Measurements from ENCODE around the gene HSD17B11. TPM values are rescaled to one million over a fixed set of nuclear protein-coding genes. Genes with fewer than 3 reads are reported as not detected.
A peak's percentile ranks its signal among the peaks of the same experiment; 100 is the strongest.
"Not testable (repeated sequence)": the region's sequence is repeated elsewhere in the genome, so short reads cannot be mapped to it uniquely, and the experiment has no call there.

HSD17B11 gene
- total and polyA plus RNA-seq, 10 donors = 27.0 to 121 (median 54.0) TPM

- no peaks in the 10 kb centered on the region for H3K27me3 ChIP-seq (replicated peaks in 1 of 7)
- H3K27ac ChIP-seq = no peak overlapping the region
- DNase-seq = no peak
- no peaks in the 10 kb centered on the region for H3K36me3 ChIP-seq
- peaks cover 0 to 4% (median 0%) of the 10 kb centered on the region in 8 donors for H3K9me3 ChIP-seq
- intact Hi-C loops (cut with DNase I; ENCODE audit: low total_unique reads) = no loop called here
- WGBS, 5 donors = 87 to 98% (median 92%) methylated on average over 2 of the region's 2 CpGs
- TF ChIP-seq POLR2AphosphoS5 (IDR thresholded peaks at IDR 0.05) = no peak
- TF ChIP-seq POLR2A (IDR thresholded peaks at IDR 0.05) = no peak
- TF ChIP-seq CTCF (IDR thresholded peaks at IDR 0.05 in 8 of 11, conservative IDR thresholded peaks at IDR 0.05 in 3 of 11) = no peak
- H3K4me3 ChIP-seq = no peak overlapping the region
- H3K4me1 ChIP-seq = peaks cover 0 to 22% (median 5%) of the 10 kb centered on the region in 6 donors
Observed at GRCh38 chr4:87410679-87411078, 19.7 kb upstream of the HSD17B11 start.

GRCh38 chr4:87410157-87410556 lies 19.2 kb upstream of the HSD17B11 start:
- DNase-seq = no peak
- WGBS, 5 donors = 79 to 87% (median 83%) methylated on average over 2 of the region's 2 CpGs
- TF ChIP-seq POLR2AphosphoS5 (IDR thresholded peaks at IDR 0.05) (no peak), CTCF (IDR thresholded peaks at IDR 0.05 in 8 of 11, conservative IDR thresholded peaks at IDR 0.05 in 3 of 11) (no peak), POLR2A (IDR thresholded peaks at IDR 0.05) (no peak)
- H3K27me3 ChIP-seq (replicated peaks in 1 of 7) = no peaks in the 10 kb centered on the region
- H3K4me3 ChIP-seq = no peak overlapping the region
- peaks cover 0 to 22% (median 5%) of the 10 kb centered on the region in 6 donors for H3K4me1 ChIP-seq
- H3K27ac ChIP-seq = no peak overlapping the region
- H3K9me3 ChIP-seq = peaks cover 0 to 4% (median 0%) of the 10 kb centered on the region in 8 donors
- intact Hi-C loops (cut with DNase I; ENCODE audit: low total_unique reads) = no loop called here
- H3K36me3 ChIP-seq = no peaks in the 10 kb centered on the region

- H3K27me3 ChIP-seq (replicated peaks in 1 of 7) = no peaks in the 10 kb centered on the region
- TF ChIP-seq POLR2A (IDR thresholded peaks at IDR 0.05) (no peak), POLR2AphosphoS5 (IDR thresholded peaks at IDR 0.05) (no peak), CTCF (IDR thresholded peaks at IDR 0.05 in 8 of 11, conservative IDR thresholded peaks at IDR 0.05 in 3 of 11) (no peak)
- intact Hi-C loops (cut with DNase I; ENCODE audit: low total_unique reads) = no loop called here
- 69 to 79% (median 71%) methylated on average over 3 of the region's 3 CpGs for WGBS, 5 donors
- H3K4me3 ChIP-seq = no peak overlapping the region
- H3K9me3 ChIP-seq = peaks cover 0 to 4% (median 0%) of the 10 kb centered on the region in 8 donors
- H3K36me3 ChIP-seq = no peaks in the 10 kb centered on the region
- no peak for DNase-seq
- no peak overlapping the region for H3K27ac ChIP-seq
- peaks cover 0 to 22% (median 5%) of the 10 kb centered on the region in 6 donors for H3K4me1 ChIP-seq
Observed at GRCh38 chr4:87409420-87409939, 18.5 kb upstream of the HSD17B11 start.

GRCh38 chr4:87406902-87407301 lies 15.9 kb upstream of the HSD17B11 start:
- H3K27me3 ChIP-seq (replicated peaks in 1 of 7); H3K36me3 ChIP-seq; H3K9me3 ChIP-seq; DNase-seq; intact Hi-C loops (cut with DNase I; ENCODE audit: low total_unique reads): not testable (repeated sequence)
- Histone ChIP-seq H3K4me1 (peaks cover 0 to 22% (median 5%) of the 10 kb centered on the region in 6 donors), H3K4me3 (peak overlapping the region in 1 of 8 donors; percentile 10), H3K27ac (peak overlapping the region in 2 of 8 donors; percentile 16 to 19)
- WGBS, 5 donors = 56 to 79% (median 66%) methylated on average over 4 of the region's 4 CpGs
